Lung (tissue), 12 donors: ENCODE data around the gene CDK14. TPM values are rescaled to one million over a fixed set of nuclear protein-coding genes. Genes with fewer than 3 reads are reported as not detected.

Source experiments
- ATAC-seq: fragments of 200-7000 bp; cut with Tn5 transposase; one replicate; pipeline ENCODE4 v1.9.1; 2020; ENCODE audit warnings: moderate number of reproducible peaks; ENCODE audit not compliant: insufficient read depth, low FRiP score
- DNase-seq, 3 donors: peaks; one replicate each; pipeline ENCODE4 v3.0.0-alpha.2; 2013 to 2017
- H3K27ac ChIP-seq, 2 donors: one replicate each; pipeline ENCODE4 v1.5.1; 2013; ENCODE audit warnings: mild to moderate bottlenecking in 2 of 2, moderate library complexity in 2 of 2, control low read depth in 1 of 2, inconsistent platforms in 1 of 2, low read depth in 1 of 2, low read length in 1 of 2
- H3K27me3 ChIP-seq, 3 donors: one replicate each; pipeline ENCODE4 v1.5.1; 2013; ENCODE audit warnings: low read length in 2 of 3; ENCODE audit not compliant: control insufficient read depth in 3 of 3, insufficient read depth in 3 of 3
- H3K36me3 ChIP-seq, 4 donors: one replicate each; pipeline ENCODE4 v1.5.1; 2013; ENCODE audit warnings: low read length in 4 of 4, mild to moderate bottlenecking in 1 of 4, moderate library complexity in 1 of 4; ENCODE audit not compliant: control insufficient read depth in 4 of 4, insufficient read depth in 4 of 4
- H3K4me1 ChIP-seq, 5 donors: one replicate each; pipeline ENCODE4 v1.5.1; 2013; ENCODE audit warnings: low read length in 5 of 5, mild to moderate bottlenecking in 2 of 5, moderate library complexity in 1 of 5; ENCODE audit not compliant: control insufficient read depth in 5 of 5, insufficient read depth in 5 of 5
- H3K4me3 ChIP-seq: one replicate; pipeline ENCODE4 v1.5.1; 2013; ENCODE audit warnings: mild to moderate bottlenecking, control low read depth, moderate library complexity
- H3K9ac ChIP-seq, 2 donors: one replicate each; pipeline ENCODE4 v1.5.1; 2013; ENCODE audit warnings: low read length in 2 of 2, control low read depth in 1 of 2; ENCODE audit not compliant: insufficient read depth in 1 of 2
- H3K9me3 ChIP-seq, 4 donors: one replicate each; pipeline ENCODE4 v1.5.1; 2013; ENCODE audit warnings: low read length in 3 of 4, mild to moderate bottlenecking in 1 of 4, moderate library complexity in 1 of 4; ENCODE audit not compliant: control insufficient read depth in 4 of 4, insufficient read depth in 3 of 4
- WGBS, 2 donors: extraction: QIAGEN DNeasy Blood & Tissue Kit; methylation state at CpG; one replicate each; pipeline ENCODE4 v1.1.7; 2013; 5-methylcytosine and 5-hydroxymethylcytosine counted together
- polyA plus RNA-seq, 2 donors: library from polyadenylated mRNA; stranded (reverse); fragments of 200-250 nt; gene quantifications; one replicate each; pipeline ENCODE4 v1.2.1, GENCODE V29; 2013
- total RNA-seq, 2 donors: library from RNA; depleted of rRNA in 1 of 2; stranded (reverse); fragments of >200 nt in 1 of 2; gene quantifications; one replicate each; pipeline ENCODE4 v1.2.1, GENCODE V29; 2014 to 2021
- TF ChIP-seq, protein P1 (sequence below): IDR thresholded peaks from 2 replicates; pipeline ENCODE4 v1.5.1; 2012; ENCODE audit warnings: mild to moderate bottlenecking; ENCODE audit errors: control extremely low read depth, extremely low read depth
- donor health status: control.
- donor health status: control.
- donor health status: Bipolar disorder and iron deficiency.
- donor health status: healthy.
- donor health status: DM: yes; HTN: yes; CAD: no.

The CDK14 gene
- total and polyA plus RNA-seq, 4 donors, result 4.3 to 117 (median 18.9) TPM

- DNase-seq, result no peak
- no peaks in the 10 kb centered on the region for H3K27me3 ChIP-seq
- H3K9ac ChIP-seq, result no peak overlapping the region
- no peaks in the 10 kb centered on the region for H3K9me3 ChIP-seq
- H3K4me1 ChIP-seq, result peaks cover 4 to 63% (median 14%) of the 10 kb centered on the region in 5 donors
- TF ChIP-seq, protein P1, sequence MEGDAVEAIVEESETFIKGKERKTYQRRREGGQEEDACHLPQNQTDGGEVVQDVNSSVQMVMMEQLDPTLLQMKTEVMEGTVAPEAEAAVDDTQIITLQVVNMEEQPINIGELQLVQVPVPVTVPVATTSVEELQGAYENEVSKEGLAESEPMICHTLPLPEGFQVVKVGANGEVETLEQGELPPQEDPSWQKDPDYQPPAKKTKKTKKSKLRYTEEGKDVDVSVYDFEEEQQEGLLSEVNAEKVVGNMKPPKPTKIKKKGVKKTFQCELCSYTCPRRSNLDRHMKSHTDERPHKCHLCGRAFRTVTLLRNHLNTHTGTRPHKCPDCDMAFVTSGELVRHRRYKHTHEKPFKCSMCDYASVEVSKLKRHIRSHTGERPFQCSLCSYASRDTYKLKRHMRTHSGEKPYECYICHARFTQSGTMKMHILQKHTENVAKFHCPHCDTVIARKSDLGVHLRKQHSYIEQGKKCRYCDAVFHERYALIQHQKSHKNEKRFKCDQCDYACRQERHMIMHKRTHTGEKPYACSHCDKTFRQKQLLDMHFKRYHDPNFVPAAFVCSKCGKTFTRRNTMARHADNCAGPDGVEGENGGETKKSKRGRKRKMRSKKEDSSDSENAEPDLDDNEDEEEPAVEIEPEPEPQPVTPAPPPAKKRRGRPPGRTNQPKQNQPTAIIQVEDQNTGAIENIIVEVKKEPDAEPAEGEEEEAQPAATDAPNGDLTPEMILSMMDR, result no peak
- WGBS, 2 donors, result 89 to 92% methylated on average over 6 of the region's 6 CpGs
- H3K4me3 ChIP-seq, result no peak overlapping the region
- H3K27ac ChIP-seq, result no peak overlapping the region
- H3K36me3 ChIP-seq, result peaks cover 0 to 3% (median 0%) of the 10 kb centered on the region in 4 donors
- no peak for ATAC-seq
These were observed 448.0 kb downstream of the CDK14 start for GRCh38 chr7:91043924-91044645.

GRCh38 chr7:91045606-91046005 is 449.5 kb downstream of the CDK14 start:
- no peak overlapping the region for H3K4me3 ChIP-seq
- ATAC-seq, result no peak
- H3K4me1 ChIP-seq, result peaks cover 4 to 60% (median 11%) of the 10 kb centered on the region in 5 donors
- H3K9me3 ChIP-seq, result no peaks in the 10 kb centered on the region
- no peak overlapping the region for H3K9ac ChIP-seq
- TF ChIP-seq, protein P1, result no peak
- DNase-seq, result peak in 2 of 3 donors; percentile 92 to 97
- H3K36me3 ChIP-seq, result peaks cover 0 to 3% (median 0%) of the 10 kb centered on the region in 4 donors
- H3K27ac ChIP-seq, result no peak overlapping the region
- 54 to 79% methylated on average over 1 of the region's 1 CpG for WGBS, 2 donors
- no peaks in the 10 kb centered on the region for H3K27me3 ChIP-seq

DNA sequence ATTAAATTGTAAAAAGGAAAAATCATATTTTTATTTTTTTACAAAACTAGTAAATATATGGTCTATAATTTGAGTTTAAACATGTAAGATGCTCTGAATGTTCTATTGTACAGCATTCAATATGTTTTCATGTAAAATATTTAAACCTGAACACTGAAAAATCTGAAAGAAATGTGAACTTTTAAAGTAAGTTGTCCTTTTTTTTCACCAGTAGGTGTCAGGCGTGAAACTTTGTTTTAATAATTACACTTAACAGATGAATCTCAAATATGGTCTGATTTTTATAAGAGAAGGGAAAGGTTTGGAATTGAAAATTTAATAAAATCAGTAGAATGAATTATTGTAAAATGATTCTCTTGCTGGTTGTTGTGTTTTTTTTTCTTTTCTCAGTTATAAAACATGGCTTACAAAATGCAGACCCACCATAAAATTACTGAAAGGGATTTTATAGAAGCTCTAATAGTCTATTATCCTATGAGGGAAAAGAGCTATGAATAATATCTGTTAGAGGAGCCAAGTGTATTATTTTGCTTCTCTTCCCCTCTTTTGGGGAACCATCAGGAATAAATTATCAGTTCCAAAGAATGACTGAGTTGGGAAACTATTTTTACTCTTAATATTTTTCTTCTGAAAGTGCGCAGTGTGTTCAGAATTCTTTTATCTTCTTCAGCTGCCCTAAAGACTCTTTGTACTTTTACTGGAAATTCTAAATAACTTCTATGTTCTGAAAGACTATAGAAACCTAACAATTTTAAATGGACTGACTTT is 450.4 kb downstream of the CDK14 start:
- Histone ChIP-seq H3K9me3 (no peaks in the 10 kb centered on the region), H3K4me3 (no peak overlapping the region), H3K9ac (no peak overlapping the region), H3K27ac (no peak overlapping the region), H3K4me1 (peaks cover 4 to 51% (median 8%) of the 10 kb centered on the region in 5 donors), H3K27me3 (no peaks in the 10 kb centered on the region), H3K36me3 (peaks cover 0 to 3% (median 0%) of the 10 kb centered on the region in 4 donors)
- TF ChIP-seq, protein P1, result no peak
- 85 to 88% methylated on average over 2 of the region's 2 CpGs for WGBS, 2 donors
- no peak for ATAC-seq
- DNase-seq, result peak in 2 of 3 donors; percentile 64 to 69
